ENCODE measurements around the gene CEP135. TPM values are rescaled to one million over a fixed set of nuclear protein-coding genes. Genes with fewer than 3 reads are reported as not detected.

The CEP135 gene, protein sequence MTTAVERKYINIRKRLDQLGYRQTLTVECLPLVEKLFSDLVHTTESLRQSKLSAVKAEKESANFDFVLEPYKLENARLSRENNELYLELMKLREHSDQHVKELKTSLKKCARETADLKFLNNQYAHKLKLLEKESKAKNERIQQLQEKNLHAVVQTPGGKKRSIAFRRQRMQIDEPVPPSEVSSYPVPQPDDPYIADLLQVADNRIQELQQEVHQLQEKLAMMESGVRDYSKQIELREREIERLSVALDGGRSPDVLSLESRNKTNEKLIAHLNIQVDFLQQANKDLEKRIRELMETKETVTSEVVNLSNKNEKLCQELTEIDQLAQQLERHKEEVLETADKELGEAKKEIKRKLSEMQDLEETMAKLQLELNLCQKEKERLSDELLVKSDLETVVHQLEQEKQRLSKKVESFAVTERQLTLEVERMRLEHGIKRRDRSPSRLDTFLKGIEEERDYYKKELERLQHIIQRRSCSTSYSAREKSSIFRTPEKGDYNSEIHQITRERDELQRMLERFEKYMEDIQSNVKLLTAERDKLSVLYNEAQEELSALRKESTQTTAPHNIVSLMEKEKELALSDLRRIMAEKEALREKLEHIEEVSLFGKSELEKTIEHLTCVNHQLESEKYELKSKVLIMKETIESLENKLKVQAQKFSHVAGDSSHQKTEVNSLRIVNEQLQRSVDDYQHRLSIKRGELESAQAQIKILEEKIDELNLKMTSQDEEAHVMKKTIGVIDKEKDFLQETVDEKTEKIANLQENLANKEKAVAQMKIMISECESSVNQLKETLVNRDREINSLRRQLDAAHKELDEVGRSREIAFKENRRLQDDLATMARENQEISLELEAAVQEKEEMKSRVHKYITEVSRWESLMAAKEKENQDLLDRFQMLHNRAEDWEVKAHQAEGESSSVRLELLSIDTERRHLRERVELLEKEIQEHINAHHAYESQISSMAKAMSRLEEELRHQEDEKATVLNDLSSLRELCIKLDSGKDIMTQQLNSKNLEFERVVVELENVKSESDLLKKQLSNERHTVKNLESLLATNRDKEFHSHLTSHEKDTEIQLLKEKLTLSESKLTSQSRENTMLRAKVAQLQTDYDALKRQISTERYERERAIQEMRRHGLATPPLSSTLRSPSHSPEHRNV
- polyA plus RNA-seq (2011; rRNA removed) (2.0 and 3.6 TPM in 2 replicates), polyA minus RNA-seq (2011; rRNA and poly(A)+ RNA removed) (3.1 and 3.5 TPM in 2 replicates)

DNA sequence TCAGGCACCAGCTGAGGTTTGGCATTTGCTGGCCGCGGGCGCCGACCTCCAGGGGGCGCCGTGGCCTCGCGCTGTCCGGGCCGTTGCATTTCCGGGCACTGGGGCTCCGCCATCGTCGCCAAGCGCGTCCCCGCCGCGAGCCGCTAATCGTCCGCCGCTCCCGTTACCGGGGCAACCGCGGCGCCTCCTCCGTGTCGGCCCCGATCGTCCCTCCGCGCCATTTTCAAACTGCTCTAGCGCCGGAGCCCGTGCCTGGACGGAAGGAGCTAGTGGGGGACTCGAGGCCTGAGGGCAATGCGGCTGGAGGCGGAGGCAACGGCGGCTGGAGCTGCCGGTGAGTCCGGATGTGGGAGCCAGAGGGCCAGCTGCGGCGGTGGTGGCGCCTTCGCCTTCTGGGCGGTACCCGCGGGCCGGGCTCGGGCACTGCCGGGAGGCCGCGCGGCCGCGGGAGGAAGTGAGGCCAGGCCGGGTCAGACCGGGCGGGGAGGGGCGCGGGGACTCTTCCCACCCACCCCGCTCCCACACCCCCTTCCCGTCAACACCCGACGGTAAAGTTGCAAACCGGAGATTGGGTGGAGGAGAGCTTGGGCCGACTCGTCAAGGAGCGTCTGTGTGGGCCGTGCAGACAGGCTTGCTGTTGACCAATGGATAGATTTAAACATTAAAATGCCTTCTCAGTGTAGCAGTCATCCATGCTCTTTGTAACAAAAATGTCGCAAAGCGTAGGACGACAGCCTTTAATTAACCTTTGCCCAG is at the start of gene CEP135:
CEP135 (plus strand) TSS at position 220 of the 756 bp plus-strand sequence. CDS start 3,186 bp downstream, outside the sequence.
- Histone ChIP-seq H3K4me3 (ENCODE audit: low read depth, low read length) (peak within 1 kb of the TSS; percentile 75), H3K36me3 (ENCODE audit: control insufficient read depth, insufficient read depth, low read length) (no peaks in the 10 kb centered on the region), H3K27me3 (ENCODE audit: control insufficient read depth, insufficient read depth, low read length) (no peaks in the 10 kb centered on the region)
- DNase-seq (ENCODE audit: low read depth): peak; percentile 51
- POLR2A ChIA-PET: interaction anchor here (0.6 to 1.0 kb wide), 4 partner anchors 17 to 1328 kb away, joined by 3 to 11 read pairs (median 4); no protein-coding TSS in a partner anchor
- TF ChIP-seq, protein P1, sequence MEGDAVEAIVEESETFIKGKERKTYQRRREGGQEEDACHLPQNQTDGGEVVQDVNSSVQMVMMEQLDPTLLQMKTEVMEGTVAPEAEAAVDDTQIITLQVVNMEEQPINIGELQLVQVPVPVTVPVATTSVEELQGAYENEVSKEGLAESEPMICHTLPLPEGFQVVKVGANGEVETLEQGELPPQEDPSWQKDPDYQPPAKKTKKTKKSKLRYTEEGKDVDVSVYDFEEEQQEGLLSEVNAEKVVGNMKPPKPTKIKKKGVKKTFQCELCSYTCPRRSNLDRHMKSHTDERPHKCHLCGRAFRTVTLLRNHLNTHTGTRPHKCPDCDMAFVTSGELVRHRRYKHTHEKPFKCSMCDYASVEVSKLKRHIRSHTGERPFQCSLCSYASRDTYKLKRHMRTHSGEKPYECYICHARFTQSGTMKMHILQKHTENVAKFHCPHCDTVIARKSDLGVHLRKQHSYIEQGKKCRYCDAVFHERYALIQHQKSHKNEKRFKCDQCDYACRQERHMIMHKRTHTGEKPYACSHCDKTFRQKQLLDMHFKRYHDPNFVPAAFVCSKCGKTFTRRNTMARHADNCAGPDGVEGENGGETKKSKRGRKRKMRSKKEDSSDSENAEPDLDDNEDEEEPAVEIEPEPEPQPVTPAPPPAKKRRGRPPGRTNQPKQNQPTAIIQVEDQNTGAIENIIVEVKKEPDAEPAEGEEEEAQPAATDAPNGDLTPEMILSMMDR (IDR thresholded peaks at IDR 0.05; ENCODE audit: insufficient read depth, low read depth, low read length): peak; percentile 82
- CTCF ChIA-PET: interaction anchor here (0.6 to 3.3 kb wide), 32 partner anchors 8 to 854 kb away, joined by 3 to 32 read pairs (median 4); partner anchors contain the start of gene PAICS

DNA sequence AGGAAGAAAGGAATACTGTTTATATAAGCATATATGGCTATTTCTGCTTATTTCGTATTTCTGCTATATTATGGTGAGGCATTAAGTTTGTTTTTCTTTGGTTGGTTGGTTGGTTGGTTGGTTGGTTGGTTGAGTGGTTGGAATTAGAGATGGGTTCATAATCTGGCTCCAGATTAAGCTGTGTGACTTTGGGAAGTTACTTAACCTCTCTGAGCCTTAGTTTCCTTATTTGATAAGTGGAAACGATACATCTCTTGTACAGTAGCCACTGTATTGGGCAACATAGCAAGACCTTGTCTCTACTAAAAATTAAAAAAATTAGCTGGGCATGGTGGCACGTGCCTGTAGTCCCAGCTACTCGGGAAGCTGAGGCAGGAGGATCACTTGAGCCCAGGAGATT is 46.1 kb upstream of the CEP135 start:
- Histone ChIP-seq H3K36me3 (ENCODE audit: control insufficient read depth, insufficient read depth, low read length) (peaks cover 1% of the 10 kb centered on the region; the same call in 1 of the 2 replicates), H3K4me3 (ENCODE audit: low read depth, low read length) (no peak overlapping the region), H3K27me3 (ENCODE audit: control insufficient read depth, insufficient read depth, low read length) (no peaks in the 10 kb centered on the region)
- CTCF ChIA-PET: interaction anchor here (1.0 kb wide), 1 partner anchor 9 kb away, joined by 3 read pairs; no protein-coding TSS in a partner anchor
- POLR2A ChIA-PET: no interaction called here
- TF ChIP-seq, protein P1 (IDR thresholded peaks at IDR 0.05; ENCODE audit: insufficient read depth, low read depth, low read length): no peak
- DNase-seq (ENCODE audit: low read depth): no peak

DNA sequence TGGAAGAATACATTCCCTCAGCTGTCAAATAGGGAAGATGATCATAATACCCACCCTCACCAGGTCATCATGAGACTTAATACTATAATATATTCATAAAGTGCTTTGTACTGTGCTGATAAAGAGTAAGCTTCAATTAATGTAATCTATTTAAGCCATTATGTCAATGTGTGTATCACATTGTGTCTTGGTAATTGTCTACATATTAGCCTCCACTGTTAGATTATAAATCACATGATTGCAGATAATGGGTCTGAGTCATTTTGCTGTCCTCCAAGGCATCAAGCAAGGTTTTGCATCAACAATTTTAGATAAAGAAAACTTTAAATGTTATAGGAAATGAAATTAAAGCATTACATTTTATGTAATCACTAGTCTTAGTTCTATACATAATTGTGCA is 45.2 kb upstream of the CEP135 start:
- Histone ChIP-seq H3K36me3 (ENCODE audit: control insufficient read depth, insufficient read depth, low read length) (peaks cover 1% of the 10 kb centered on the region; the same call in 1 of the 2 replicates), H3K27me3 (ENCODE audit: control insufficient read depth, insufficient read depth, low read length) (no peaks in the 10 kb centered on the region), H3K4me3 (ENCODE audit: low read depth, low read length) (no peak overlapping the region)
- TF ChIP-seq, protein P1 (IDR thresholded peaks at IDR 0.05; ENCODE audit: insufficient read depth, low read depth, low read length): no peak
- no peak for DNase-seq (ENCODE audit: low read depth)
- ChIA-PET CTCF (interaction anchor here (0.7 to 1.0 kb wide), 2 partner anchors 9 to 10 kb away, joined by 3 read pairs; no protein-coding TSS in a partner anchor), POLR2A (interaction anchor here (0.7 kb wide), 1 partner anchor 336 kb away, joined by 3 read pairs; no protein-coding TSS in a partner anchor)

DNA sequence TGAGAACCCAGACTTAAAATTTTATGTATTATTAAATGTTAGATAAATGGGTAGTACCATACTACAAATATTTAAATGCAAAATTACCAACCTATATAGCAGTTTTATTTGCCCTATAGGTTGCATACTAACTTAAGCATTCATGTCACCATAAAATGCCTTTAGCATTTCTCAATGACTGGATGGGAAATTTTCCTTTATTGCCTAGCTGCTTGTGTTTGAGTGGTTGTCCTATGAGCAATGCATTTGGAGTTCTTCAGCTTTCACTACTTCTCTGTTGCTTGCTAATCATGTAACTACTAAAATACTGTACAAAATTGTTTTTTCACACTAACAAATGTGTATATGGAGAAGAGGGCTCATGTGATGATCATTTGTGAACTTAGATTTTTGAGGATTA is 44.2 kb upstream of the CEP135 start:
- TF ChIP-seq, protein P1 (IDR thresholded peaks at IDR 0.05; ENCODE audit: insufficient read depth, low read depth, low read length): no peak
- Histone ChIP-seq H3K27me3 (ENCODE audit: control insufficient read depth, insufficient read depth, low read length) (no peaks in the 10 kb centered on the region), H3K4me3 (ENCODE audit: low read depth, low read length) (no peak overlapping the region), H3K36me3 (ENCODE audit: control insufficient read depth, insufficient read depth, low read length) (peaks cover 1% of the 10 kb centered on the region; the same call in 1 of the 2 replicates)
- DNase-seq (ENCODE audit: low read depth): no peak
- POLR2A ChIA-PET: no interaction called here
- CTCF ChIA-PET: no interaction called here

All from BJ (cell line).